Common myeloid progenitor, CD34-positive (primary cell): ENCODE data around the gene R3HDM1.
A peak's percentile ranks its signal among the peaks of the same experiment; 100 is the strongest.

Source experiments
- CTCF ChIA-PET: fragments of 350-600 bp; sonication (Branson Sonifier 250); formaldehyde crosslinking; loops from one replicate; lab custom pipeline; 2021; ENCODE audit warnings: antibody characterized with exemption; lab: Charles Lee
- POLR2A ChIA-PET: fragments of 350-600 bp; sonication (Branson Sonifier 250); formaldehyde crosslinking; loops from one replicate; lab custom pipeline; 2021; ENCODE audit warnings: antibody characterized with exemption; lab: Charles Lee
- DNase-seq, 3 donors: peaks; one replicate each; pipeline versions ENCODE4 v3.0.0 to v3.0.0-alpha.2; 2013
- H3K27ac ChIP-seq, 2 experiments: 1 replicate in 1 of 2; 2 replicates in 1 of 2; pipeline ENCODE4 v1.7.0; 2013; ENCODE audit warnings: inconsistent platforms in 2 of 2, low read length in 2 of 2, mild to moderate bottlenecking in 2 of 2, low read depth in 1 of 2, moderate library complexity in 1 of 2; ENCODE audit not compliant: severe bottlenecking in 2 of 2, insufficient read depth in 1 of 2, poor library complexity in 1 of 2
- H3K27me3 ChIP-seq, 5 experiments: replicated peaks in 2 of 5; 1 replicate in 3 of 5; 2 replicates in 2 of 5; pipeline versions ENCODE4 v1.6.1 to v1.7.0; 2013; ENCODE audit warnings: low read length in 4 of 5, mild to moderate bottlenecking in 2 of 5, moderate library complexity in 2 of 5, inconsistent platforms in 1 of 5; ENCODE audit not compliant: insufficient read depth in 5 of 5, control insufficient read depth in 4 of 5
- H3K36me3 ChIP-seq, 4 experiments: 1 replicate in 2 of 4; 2 replicates in 2 of 4; pipeline versions ENCODE4 v1.6.1 to v1.7.0; 2013; ENCODE audit warnings: low read length in 3 of 4, control low read depth in 1 of 4, mild to moderate bottlenecking in 1 of 4; ENCODE audit not compliant: control insufficient read depth in 4 of 4, insufficient read depth in 4 of 4
- H3K4me1 ChIP-seq, 4 experiments: 1 replicate in 3 of 4; 2 replicates in 1 of 4; pipeline versions ENCODE4 v1.6.1 to v1.7.1; 2013; ENCODE audit warnings: low read length in 3 of 4, mild to moderate bottlenecking in 3 of 4, control low read depth in 1 of 4, inconsistent platforms in 1 of 4, moderate library complexity in 1 of 4; ENCODE audit not compliant: control insufficient read depth in 4 of 4, insufficient read depth in 4 of 4; ENCODE audit errors: control extremely low read depth in 1 of 4
- H3K4me3 ChIP-seq, 7 experiments: 1 replicate in 4 of 7; 2 replicates in 3 of 7; pipeline versions ENCODE4 v1.5.1 to v1.7.0; 2013; ENCODE audit warnings: mild to moderate bottlenecking in 7 of 7, low read length in 6 of 7, moderate library complexity in 6 of 7, inconsistent platforms in 2 of 7, low read depth in 2 of 7, control low read depth in 1 of 7; ENCODE audit not compliant: insufficient read depth in 4 of 7, control insufficient read depth in 1 of 7; ENCODE audit errors: extremely low read depth in 1 of 7
- H3K9me3 ChIP-seq, 5 experiments: 1 replicate in 4 of 5; 2 replicates in 1 of 5; pipeline versions ENCODE4 v1.6.1 to v1.7.1; 2013; ENCODE audit warnings: low read length in 4 of 5, mild to moderate bottlenecking in 2 of 5, inconsistent platforms in 1 of 5, low read depth in 1 of 5, moderate library complexity in 1 of 5; ENCODE audit not compliant: control insufficient read depth in 4 of 5, insufficient read depth in 2 of 5; ENCODE audit errors: control extremely low read depth in 1 of 5
- WGBS: methylation state at CpG from one replicate; pipeline ENCODE4 v1.1.5; 2013; ENCODE audit not compliant: insufficient coverage; 5-methylcytosine and 5-hydroxymethylcytosine counted together

R3HDM1 gene

GRCh38 chr2:135741395-135742324, 210.4 kb downstream of the R3HDM1 start, which contains the start of gene UBXN4:
Gene UBXN4 (plus strand): TSS chr2:135741855. CDS start chr2:135741930, 75 bp downstream.
- CTCF ChIA-PET: interaction anchor here (0.8 to 1.4 kb wide), 4 partner anchors 9 to 209 kb away, joined by 3 to 5 read pairs (median 4); no protein-coding TSS in a partner anchor
- peak within 1 kb of the TSS; percentile 94 to 98 for H3K27ac ChIP-seq

GRCh38 chr2:135742325-135742757, 211.1 kb downstream of the R3HDM1 start:
- WGBS: 0% methylated on average over 20 of the region's 34 CpGs
- ChIA-PET POLR2A (no interaction called here), CTCF (interaction anchor here (1.6 to 1.7 kb wide), 2 partner anchors 10 to 25 kb away, joined by 3 to 4 read pairs; no protein-coding TSS in a partner anchor)
- no peaks in the 10 kb centered on the region for H3K27me3 ChIP-seq
- peak overlapping the region; percentile 75 to 99 (median 92) for H3K4me3 ChIP-seq
- DNase-seq: peak; percentile 50 to 80 (median 74)
- no peaks in the 10 kb centered on the region for H3K9me3 ChIP-seq
- peaks cover 6 to 19% (median 18%) of the 10 kb centered on the region in 4 experiments for H3K4me1 ChIP-seq
- H3K36me3 ChIP-seq: peaks cover 0 to 22% (median under 1%) of the 10 kb centered on the region in 4 experiments
- peak overlapping the region; percentile 94 to 98 for H3K27ac ChIP-seq

More at GRCh38 chr2:135741395-135742324, 210.4 kb downstream of the R3HDM1 start, which contains the start of gene UBXN4:
- under 1% methylated on average over 71 of the region's 93 CpGs for WGBS
- POLR2A ChIA-PET: interaction anchor here (0.6 kb wide), 1 partner anchor 12 kb away, joined by 3 read pairs; no protein-coding TSS in a partner anchor
- peak; percentile 98 to 100 (median 99) for DNase-seq
- H3K4me3 ChIP-seq: peak within 1 kb of the TSS; percentile 75 to 99 (median 92)
- peaks cover 0 to 17% (median 0%) of the 10 kb centered on the region in 4 experiments for H3K36me3 ChIP-seq
- H3K27me3 ChIP-seq: no peaks in the 10 kb centered on the region
- H3K9me3 ChIP-seq: no peaks in the 10 kb centered on the region
- peaks cover 6 to 19% (median 18%) of the 10 kb centered on the region in 4 experiments for H3K4me1 ChIP-seq

GRCh38 chr2:135743860-135744259, 212.6 kb downstream of the R3HDM1 start:
- H3K27me3 ChIP-seq: no peaks in the 10 kb centered on the region
- WGBS: no CpG with 5 or more reads among the region's 1 CpG
- H3K9me3 ChIP-seq: no peaks in the 10 kb centered on the region
- no peak for DNase-seq
- ChIA-PET POLR2A (no interaction called here), CTCF (interaction anchor here (1.0 to 1.7 kb wide), 4 partner anchors 9 to 54 kb away, joined by 3 to 4 read pairs (median 3); no protein-coding TSS in a partner anchor)
- H3K4me3 ChIP-seq: peak overlapping the region in 5 of 7 experiments; percentile 7 to 93 (median 83)
- H3K27ac ChIP-seq: peak overlapping the region in 1 of 2 experiments; percentile 98
- peaks cover 2 to 28% (median 8%) of the 10 kb centered on the region in 4 experiments for H3K36me3 ChIP-seq
- peaks cover 6 to 19% (median 18%) of the 10 kb centered on the region in 4 experiments for H3K4me1 ChIP-seq

- Histone ChIP-seq H3K4me3 (no peak overlapping the region), H3K36me3 (peaks cover 2 to 37% (median 13%) of the 10 kb centered on the region in 4 experiments), H3K9me3 (no peaks in the 10 kb centered on the region), H3K27me3 (no peaks in the 10 kb centered on the region), H3K4me1 (peaks cover 6 to 19% (median 18%) of the 10 kb centered on the region in 4 experiments), H3K27ac (no peak overlapping the region)
- CTCF ChIA-PET: interaction anchor here (1.0 to 3.2 kb wide), 6 partner anchors 12 to 110 kb away, joined by 3 to 15 read pairs (median 3); no protein-coding TSS in a partner anchor
- peak; percentile 34 to 60 (median 52) for DNase-seq
- WGBS: 90% methylated on average over 5 of the region's 5 CpGs
- POLR2A ChIA-PET: interaction anchor here (0.6 to 1.0 kb wide), 3 partner anchors 8 to 14 kb away, joined by 3 read pairs; no protein-coding TSS in a partner anchor
Observed at GRCh38 chr2:135744760-135745314, 213.6 kb downstream of the R3HDM1 start.

GRCh38 chr2:135745545-135745944, 214.3 kb downstream of the R3HDM1 start:
- CTCF ChIA-PET: interaction anchor here (1.0 to 3.2 kb wide), 5 partner anchors 11 to 110 kb away, joined by 3 to 15 read pairs (median 3); no protein-coding TSS in a partner anchor
- H3K27ac ChIP-seq: no peak overlapping the region
- no CpG with 5 or more reads among the region's 4 CpGs for WGBS
- H3K36me3 ChIP-seq: peaks cover 2 to 44% (median 15%) of the 10 kb centered on the region in 4 experiments
- POLR2A ChIA-PET: interaction anchor here (1.0 kb wide), 1 partner anchor 10 kb away, joined by 3 read pairs; no protein-coding TSS in a partner anchor
- H3K4me3 ChIP-seq: no peak overlapping the region
- H3K9me3 ChIP-seq: no peaks in the 10 kb centered on the region
- H3K27me3 ChIP-seq: no peaks in the 10 kb centered on the region
- H3K4me1 ChIP-seq: peaks cover 6 to 19% (median 18%) of the 10 kb centered on the region in 4 experiments
- DNase-seq: no peak

GRCh38 chr2:135755573-135755972, 224.3 kb downstream of the R3HDM1 start:
- Histone ChIP-seq H3K9me3 (peaks cover 5 to 26% (median 16%) of the 10 kb centered on the region in 5 experiments), H3K27ac (no peak overlapping the region), H3K27me3 (no peaks in the 10 kb centered on the region), H3K4me3 (no peak overlapping the region), H3K4me1 (no peaks in the 10 kb centered on the region), H3K36me3 (peaks cover 44 to 78% (median 55%) of the 10 kb centered on the region in 4 experiments)
- ChIA-PET CTCF (interaction anchor here (0.7 to 4.1 kb wide), 3 partner anchors 10 to 17 kb away, joined by 3 to 15 read pairs (median 4); no protein-coding TSS in a partner anchor), POLR2A (interaction anchor here (1.0 kb wide), 1 partner anchor 10 kb away, joined by 3 read pairs; no protein-coding TSS in a partner anchor)
- WGBS: 100% methylated on average over 1 of the region's 2 CpGs
- DNase-seq: no peak
